ENCODE measurements around the gene SYNDIG1L. TPM values are rescaled to one million over a fixed set of nuclear protein-coding genes. Genes with fewer than 3 reads are reported as not detected.

Gene SYNDIG1L
- total RNA-seq, 1 donor from 2014 or later = 2.9 TPM

DNA sequence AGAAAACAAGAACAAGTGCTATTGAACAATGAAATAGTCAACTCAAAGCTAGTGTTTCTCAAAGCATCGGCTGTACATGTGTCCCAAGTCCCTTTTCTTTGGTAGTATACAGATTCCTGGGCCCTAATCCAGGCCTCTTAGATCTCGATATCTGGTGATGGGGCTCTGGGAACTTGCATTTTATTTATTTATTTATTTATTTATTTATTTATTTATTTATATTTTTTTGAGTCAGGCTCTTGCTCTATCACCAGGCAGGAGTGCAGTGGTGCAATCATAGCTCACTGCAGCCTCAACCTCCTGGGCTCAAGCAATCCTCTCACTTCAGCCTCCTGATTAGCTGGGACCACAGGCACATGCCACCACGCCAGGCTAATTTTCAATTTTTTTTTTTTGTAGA is 17.1 kb downstream of the SYNDIG1L start:
- H3K27ac ChIP-seq = no peak overlapping the region
- no peaks in the 10 kb centered on the region for H3K27me3 ChIP-seq
- no peaks in the 10 kb centered on the region for H3K4me1 ChIP-seq
- no peaks in the 10 kb centered on the region for H3K36me3 ChIP-seq
- intact Hi-C loops (cut with DNase I) = no loop called here
- no peak for ATAC-seq
- no peaks in the 10 kb centered on the region for H3K9me3 ChIP-seq
- no peak overlapping the region for H3K4me3 ChIP-seq
- DNase-seq = no peak
- TF ChIP-seq, protein P1, sequence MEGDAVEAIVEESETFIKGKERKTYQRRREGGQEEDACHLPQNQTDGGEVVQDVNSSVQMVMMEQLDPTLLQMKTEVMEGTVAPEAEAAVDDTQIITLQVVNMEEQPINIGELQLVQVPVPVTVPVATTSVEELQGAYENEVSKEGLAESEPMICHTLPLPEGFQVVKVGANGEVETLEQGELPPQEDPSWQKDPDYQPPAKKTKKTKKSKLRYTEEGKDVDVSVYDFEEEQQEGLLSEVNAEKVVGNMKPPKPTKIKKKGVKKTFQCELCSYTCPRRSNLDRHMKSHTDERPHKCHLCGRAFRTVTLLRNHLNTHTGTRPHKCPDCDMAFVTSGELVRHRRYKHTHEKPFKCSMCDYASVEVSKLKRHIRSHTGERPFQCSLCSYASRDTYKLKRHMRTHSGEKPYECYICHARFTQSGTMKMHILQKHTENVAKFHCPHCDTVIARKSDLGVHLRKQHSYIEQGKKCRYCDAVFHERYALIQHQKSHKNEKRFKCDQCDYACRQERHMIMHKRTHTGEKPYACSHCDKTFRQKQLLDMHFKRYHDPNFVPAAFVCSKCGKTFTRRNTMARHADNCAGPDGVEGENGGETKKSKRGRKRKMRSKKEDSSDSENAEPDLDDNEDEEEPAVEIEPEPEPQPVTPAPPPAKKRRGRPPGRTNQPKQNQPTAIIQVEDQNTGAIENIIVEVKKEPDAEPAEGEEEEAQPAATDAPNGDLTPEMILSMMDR (IDR thresholded peaks at IDR 0.05) = no peak

DNA sequence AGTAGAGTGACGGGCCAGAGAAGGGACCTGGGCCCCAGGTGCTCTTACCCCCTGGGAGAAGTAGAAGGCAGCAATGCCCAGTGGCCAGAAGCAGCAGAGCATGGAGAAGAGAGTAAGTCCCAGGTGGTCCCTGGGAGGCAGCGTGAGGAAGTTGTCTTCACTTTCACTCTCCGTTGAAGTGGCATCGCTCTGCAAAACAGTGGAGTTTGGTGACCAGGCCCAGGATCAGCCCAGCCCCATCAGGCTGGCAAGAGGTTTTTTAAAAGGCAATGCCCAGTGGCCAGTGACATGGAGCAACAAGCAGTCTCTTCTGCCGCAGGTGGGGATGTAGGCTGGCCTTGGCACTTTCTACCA is 18.2 kb downstream of the SYNDIG1L start:
- TF ChIP-seq, protein P1 (IDR thresholded peaks at IDR 0.05) = no peak
- DNase-seq (no peak), ATAC-seq (no peak)
- H3K4me1 ChIP-seq = peaks cover 2% of the 10 kb centered on the region
- H3K4me3 ChIP-seq = no peak overlapping the region
- no peaks in the 10 kb centered on the region for H3K27me3 ChIP-seq
- no peaks in the 10 kb centered on the region for H3K36me3 ChIP-seq
- H3K27ac ChIP-seq = no peak overlapping the region
- intact Hi-C loops (cut with DNase I) = no loop called here
- no peaks in the 10 kb centered on the region for H3K9me3 ChIP-seq

DNA sequence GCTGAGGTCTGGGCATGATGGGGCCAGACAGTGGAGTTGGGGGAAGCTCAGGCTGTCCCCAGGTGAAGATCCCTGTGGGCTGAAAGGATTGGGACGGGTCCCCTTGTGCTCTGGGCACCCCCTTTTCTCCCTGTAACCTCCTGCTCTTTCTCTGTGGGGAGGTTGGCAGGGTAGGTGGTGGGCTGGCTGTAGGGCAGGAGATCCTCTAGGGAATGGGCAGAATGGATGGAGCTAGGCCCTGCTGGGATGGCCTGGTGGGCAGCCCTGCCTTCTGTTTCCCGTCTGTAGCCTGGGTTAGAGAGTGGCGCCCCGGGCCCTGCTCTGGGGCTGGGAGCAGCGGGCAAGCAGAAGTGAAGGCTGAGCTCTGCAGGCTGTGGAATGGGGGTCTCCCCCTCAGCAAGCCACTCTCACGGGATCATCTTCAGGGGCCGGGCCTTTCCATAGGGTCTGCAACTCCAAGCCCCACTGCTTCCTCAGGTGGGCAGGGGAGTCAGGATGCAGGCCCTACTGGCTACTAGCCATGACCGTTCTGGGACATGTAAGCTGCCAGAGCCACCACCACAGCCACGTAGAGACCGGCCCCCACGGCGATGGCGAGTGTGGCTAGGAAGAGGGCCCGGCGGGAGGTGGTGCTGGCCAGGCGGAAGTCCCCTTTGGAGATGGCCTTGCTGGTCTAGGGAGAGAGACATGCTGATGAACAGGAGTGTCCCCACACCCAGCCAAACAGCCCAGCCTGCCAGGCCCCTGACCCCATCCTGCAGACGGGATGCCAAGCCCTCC is 18.8 kb downstream of the SYNDIG1L start:
- no peaks in the 10 kb centered on the region for H3K36me3 ChIP-seq
- H3K4me3 ChIP-seq = no peak overlapping the region
- no peaks in the 10 kb centered on the region for H3K27me3 ChIP-seq
- DNase-seq (no peak), ATAC-seq (no peak)
- no peak overlapping the region for H3K27ac ChIP-seq
- intact Hi-C loops (cut with DNase I) = no loop called here
- TF ChIP-seq, protein P1 (IDR thresholded peaks at IDR 0.05) = no peak
- peaks cover 8% of the 10 kb centered on the region for H3K4me1 ChIP-seq
- no peaks in the 10 kb centered on the region for H3K9me3 ChIP-seq

DNA sequence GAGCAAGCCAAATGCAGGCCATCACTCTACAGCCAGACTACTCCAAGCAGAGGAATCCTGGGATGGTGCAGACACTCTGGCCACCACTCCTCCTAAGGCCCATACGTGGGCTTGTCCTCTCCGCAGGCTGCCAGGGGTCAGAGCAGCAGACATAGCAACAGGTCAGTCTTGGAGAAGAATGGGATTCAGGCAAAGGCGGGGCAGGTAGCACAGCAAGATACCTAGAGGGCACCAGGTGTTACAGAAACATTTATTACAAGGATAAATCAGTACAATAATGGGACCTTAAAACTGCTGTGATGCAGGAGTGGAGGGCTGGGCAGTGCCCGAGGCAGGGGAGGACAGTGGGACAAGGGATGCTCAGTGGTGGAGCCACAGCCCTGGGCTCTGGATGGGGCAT is 20.3 kb downstream of the SYNDIG1L start:
- no peak for DNase-seq

DNA sequence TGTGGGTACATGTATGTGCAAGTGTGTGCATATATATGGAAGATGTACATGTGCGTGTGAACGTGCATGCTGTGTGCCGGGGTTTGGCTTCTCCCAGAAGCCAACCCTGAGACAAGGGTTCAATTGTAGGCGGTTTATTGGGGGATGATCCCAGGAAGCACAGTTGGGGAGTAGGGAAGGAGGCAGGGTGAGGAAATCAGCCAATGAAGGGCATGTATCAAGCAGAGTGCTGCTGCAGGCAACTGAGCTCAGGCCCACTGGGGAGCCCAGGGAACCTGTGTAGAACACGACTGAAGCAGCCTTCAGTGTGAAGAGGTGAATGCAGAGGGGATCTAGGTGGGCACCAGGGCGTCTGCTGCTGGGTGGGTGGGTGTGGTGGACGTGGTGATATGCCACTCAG is 21.6 kb downstream of the SYNDIG1L start:
- H3K27ac ChIP-seq = no peak overlapping the region
- TF ChIP-seq, protein P1 (IDR thresholded peaks at IDR 0.05) = no peak
- H3K36me3 ChIP-seq = no peaks in the 10 kb centered on the region
- no peaks in the 10 kb centered on the region for H3K9me3 ChIP-seq
- H3K27me3 ChIP-seq = no peaks in the 10 kb centered on the region
- H3K4me3 ChIP-seq = no peak overlapping the region
- intact Hi-C loops (cut with DNase I) = no loop called here
- no peak for ATAC-seq
- peaks cover 18% of the 10 kb centered on the region for H3K4me1 ChIP-seq
- no peak for DNase-seq

More for the DNA sequence above, 20.3 kb downstream of the SYNDIG1L start:
- H3K4me1 ChIP-seq = peaks cover 18% of the 10 kb centered on the region
- no peaks in the 10 kb centered on the region for H3K27me3 ChIP-seq
- no peaks in the 10 kb centered on the region for H3K36me3 ChIP-seq
- no peaks in the 10 kb centered on the region for H3K9me3 ChIP-seq
- H3K4me3 ChIP-seq = no peak overlapping the region
- TF ChIP-seq, protein P1 (IDR thresholded peaks at IDR 0.05) = no peak
- intact Hi-C loops (cut with DNase I) = no loop called here
- ATAC-seq = no peak
- no peak overlapping the region for H3K27ac ChIP-seq
